Measurements from ENCODE around the gene FUT1.
"Not testable (repeated sequence)": the region's sequence is repeated elsewhere in the genome, so short reads cannot be mapped to it uniquely, and the experiment has no call there.

FUT1 gene

GRCh38 chr19:48740164-48740972, 12.1 kb downstream of the FUT1 start, which contains the start of gene RASIP1:
TSS of gene RASIP1 (minus strand) at chr19:48740610. CDS start at chr19:48740282, 328 bp downstream.
- DNase-seq: no peak

- DNase-seq: no peak
These were observed 12.9 kb downstream of the FUT1 start for GRCh38 chr19:48739404-48740163.

GRCh38 chr19:48738557-48739403, 13.7 kb downstream of the FUT1 start:
- peak; percentile 91 for DNase-seq

- DNase-seq: no peak
These were observed 15.0 kb downstream of the FUT1 start for GRCh38 chr19:48737360-48737998.

GRCh38 chr19:48735031-48735615, 17.3 kb downstream of the FUT1 start:
- no peak for DNase-seq

- no peak for DNase-seq
These were observed 17.8 kb downstream of the FUT1 start for GRCh38 chr19:48734625-48735024.

GRCh38 chr19:48731452-48731851, 21.0 kb downstream of the FUT1 start:
- no peak for DNase-seq

- no peak for DNase-seq
These were observed 23.4 kb downstream of the FUT1 start for GRCh38 chr19:48728911-48729664.

GRCh38 chr19:48726556-48726955, 25.9 kb downstream of the FUT1 start:
- no peak for DNase-seq

GRCh38 chr19:48724796-48725753, 27.4 kb downstream of the FUT1 start:
- DNase-seq: no peak

GRCh38 chr19:48722196-48722708, 30.2 kb downstream of the FUT1 start:
- no peak for DNase-seq

GRCh38 chr19:48720613-48721296, 31.7 kb downstream of the FUT1 start:
- DNase-seq: peak; percentile 94

- no peak for DNase-seq
These were observed 32.2 kb downstream of the FUT1 start for GRCh38 chr19:48720251-48720612.

- DNase-seq: no peak
These were observed 32.9 kb downstream of the FUT1 start, which contains the start of gene MAMSTR for GRCh38 chr19:48719263-48720171. TSS of gene MAMSTR (minus strand) at chr19:48719725. CDS start at chr19:48719031, 694 bp downstream.

- no peak for DNase-seq
These were observed 33.7 kb downstream of the FUT1 start for GRCh38 chr19:48718711-48719231.

GRCh38 chr19:48718106-48718505, 34.3 kb downstream of the FUT1 start:
- not testable (repeated sequence) for DNase-seq

- DNase-seq: no peak
These were observed 35.7 kb downstream of the FUT1 start for GRCh38 chr19:48716562-48717291.
